Loucy (cell line): Measurements from ENCODE around the gene FSTL4.

Source experiments
- H2AFZ ChIP-seq: fragments of 200-600 bp; sonication (generic); 2 replicates; pipeline ENCODE4 v1.6.0; 2016; ENCODE audit warnings: antibody characterized with exemption, mild to moderate bottlenecking, low read length, moderate library complexity
- H3F3A ChIP-seq: fragments of 200-600 bp; 2 replicates; pipeline ENCODE4 v1.6.0; 2016; ENCODE audit warnings: antibody characterized with exemption, low read depth, mild to moderate bottlenecking
- H3K27me3 ChIP-seq: fragments of 200-600 bp; sonication (generic); 2 replicates; pipeline ENCODE4 v1.6.1; 2014; ENCODE audit warnings: low read length, mild to moderate bottlenecking; ENCODE audit not compliant: insufficient read depth, poor library complexity, severe bottlenecking
- H3K36me3 ChIP-seq: fragments of 200-600 bp; sonication (generic); 2 replicates; pipeline ENCODE4 v1.6.1; 2016; ENCODE audit warnings: low read length; ENCODE audit not compliant: insufficient read depth
- H3K4me1 ChIP-seq: fragments of 200-600 bp; sonication (generic); 2 replicates; pipeline ENCODE4 v1.5.1; 2014; ENCODE audit warnings: low read length, mild to moderate bottlenecking; ENCODE audit not compliant: insufficient read depth, poor library complexity, severe bottlenecking
- H3K4me2 ChIP-seq: fragments of 200-600 bp; sonication (generic); 2 replicates; pipeline ENCODE4 v1.6.0; 2014; ENCODE audit warnings: antibody characterized with exemption, low read length, low read depth, mild to moderate bottlenecking; ENCODE audit not compliant: poor library complexity, severe bottlenecking
- H3K4me3 ChIP-seq: fragments of 200-600 bp; sonication (generic); 2 replicates; pipeline ENCODE4 v1.5.1; 2014; ENCODE audit warnings: low read length, mild to moderate bottlenecking, mixed read lengths; ENCODE audit not compliant: poor library complexity, severe bottlenecking
- H3K79me2 ChIP-seq: fragments of 200-600 bp; sonication (generic); 2 replicates; pipeline ENCODE4 v1.6.1; 2014; ENCODE audit warnings: low read length; ENCODE audit not compliant: insufficient read depth
- H3K9ac ChIP-seq: fragments of 200-600 bp; sonication (generic); 2 replicates; pipeline ENCODE4 v1.6.0; 2014; ENCODE audit warnings: mild to moderate bottlenecking, low read depth, low read length, moderate library complexity; ENCODE audit not compliant: poor library complexity, severe bottlenecking
- H3K9me2 ChIP-seq: fragments of 200-600 bp; sonication (generic); replicated peaks from 2 replicates; pipeline ENCODE4 v1.6.1; 2016; ENCODE audit warnings: low read depth, low read length, mixed read lengths
- H3K9me3 ChIP-seq: fragments of 200-600 bp; sonication (generic); 2 replicates; pipeline ENCODE4 v1.6.1; 2014; ENCODE audit warnings: mild to moderate bottlenecking, antibody characterized with exemption, low read length, low read depth; ENCODE audit not compliant: insufficient read depth
- H4K20me1 ChIP-seq: fragments of 200-600 bp; sonication (generic); 2 replicates; pipeline ENCODE4 v1.6.0; 2014; ENCODE audit warnings: antibody characterized with exemption, low read length, mild to moderate bottlenecking; ENCODE audit not compliant: insufficient read depth, poor library complexity, severe bottlenecking
- EZH2phosphoT487 ChIP-seq: fragments of 200-600 bp; IDR thresholded peaks from 2 replicates; pipeline ENCODE4 v1.6.1; 2018; ENCODE audit warnings: antibody characterized with exemption, mild to moderate bottlenecking, moderate library complexity, borderline replicate concordance
- TF ChIP-seq, protein P1 (sequence below): fragments of 200-600 bp; sonication (generic); conservative IDR thresholded peaks from 2 replicates; pipeline ENCODE4 v1.5.1; 2014; ENCODE audit warnings: mild to moderate bottlenecking, antibody characterized with exemption, low read length

Gene FSTL4

DNA sequence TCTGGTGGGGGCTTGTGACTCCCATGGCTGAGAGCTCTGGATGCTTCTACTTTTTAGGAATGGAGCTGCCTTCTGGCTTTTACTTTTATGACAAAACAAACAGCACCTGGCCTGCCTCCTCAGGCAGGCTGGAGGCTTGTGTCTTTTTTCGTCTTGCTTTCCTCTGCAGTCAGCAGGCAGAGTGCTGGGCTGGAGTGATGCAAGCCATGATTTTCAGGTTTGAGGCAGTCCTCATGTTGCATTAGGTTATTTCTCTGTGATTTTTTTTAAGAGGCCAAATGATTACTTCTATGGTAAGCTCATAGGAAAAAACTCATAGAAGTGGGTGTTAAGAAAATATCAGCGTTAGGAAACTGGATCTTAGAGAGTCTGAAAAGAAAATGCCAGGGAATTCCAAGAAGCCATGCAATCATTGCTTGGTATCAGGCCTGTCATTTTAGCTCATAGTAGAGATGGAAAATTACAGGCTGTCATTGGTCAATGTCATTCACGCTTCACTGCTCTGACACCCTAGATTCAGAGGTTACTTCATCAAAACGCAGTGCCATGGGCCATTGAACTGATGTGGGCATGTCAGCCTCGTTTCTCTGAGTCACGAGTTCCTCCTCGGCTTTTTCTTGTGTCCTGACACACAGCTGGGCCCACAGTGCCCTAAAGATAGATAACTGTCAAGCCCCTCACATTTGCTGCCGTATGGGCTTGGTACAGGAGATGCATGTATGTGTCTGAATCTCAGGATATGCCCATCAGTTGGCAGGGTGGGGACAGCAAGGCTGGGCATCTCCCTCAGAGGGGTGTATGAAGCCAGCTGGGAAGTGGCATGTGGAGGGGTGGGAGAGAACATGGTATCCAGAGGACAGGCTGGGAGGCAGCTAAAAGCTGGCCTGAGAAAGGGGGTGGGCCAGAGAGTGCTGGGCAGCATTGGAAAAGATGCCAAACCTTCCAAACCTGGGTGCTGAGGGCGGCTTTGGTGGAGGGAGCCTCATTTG, 408.7 kb downstream of the FSTL4 start:
- H3K4me2 ChIP-seq = no peak overlapping the region
- H2AFZ ChIP-seq = no peak overlapping the region

DNA sequence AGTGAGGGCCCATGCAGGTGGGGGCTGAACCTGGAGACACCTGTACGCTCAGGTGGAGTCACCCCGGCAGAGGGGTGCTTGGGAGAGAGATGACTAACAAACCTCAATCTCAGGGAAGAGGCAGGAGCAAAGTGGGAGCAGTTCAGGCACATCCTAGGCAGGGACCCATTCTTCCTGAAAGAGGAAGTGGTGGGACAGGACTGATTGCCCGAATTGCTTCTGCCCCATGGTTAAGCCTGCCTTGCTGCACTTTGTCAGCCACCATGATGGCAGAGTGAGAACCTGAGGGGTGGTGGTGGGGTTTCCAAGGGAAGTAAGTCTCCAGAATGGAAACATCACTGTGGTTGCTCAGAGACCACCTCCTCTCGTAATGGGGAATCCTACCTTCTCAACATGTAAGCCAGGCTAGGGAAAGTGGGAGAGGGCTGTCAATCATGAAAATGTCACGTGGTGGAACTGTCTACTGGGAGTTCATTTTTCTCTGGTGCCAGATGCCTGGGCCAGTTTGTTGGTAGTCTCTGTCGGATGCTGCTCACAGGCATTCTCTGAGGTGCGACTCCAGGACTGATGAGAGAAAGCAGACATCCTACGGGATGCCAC, 410.2 kb downstream of the FSTL4 start:
- Histone ChIP-seq H3K9me2 (no peaks in the 10 kb centered on the region), H3K4me3 (no peak overlapping the region), H3K79me2 (no peaks in the 10 kb centered on the region), H3K4me1 (no peaks in the 10 kb centered on the region), H3K9ac (no peak overlapping the region), H3K4me2 (no peak overlapping the region), H3F3A (no peaks in the 10 kb centered on the region), H4K20me1 (no peaks in the 10 kb centered on the region), H3K9me3 (no peaks in the 10 kb centered on the region), H2AFZ (no peak overlapping the region), H3K36me3 (no peaks in the 10 kb centered on the region), H3K27me3 (no peaks in the 10 kb centered on the region)
- TF ChIP-seq EZH2phosphoT487 = no peak
- TF ChIP-seq, protein P1, sequence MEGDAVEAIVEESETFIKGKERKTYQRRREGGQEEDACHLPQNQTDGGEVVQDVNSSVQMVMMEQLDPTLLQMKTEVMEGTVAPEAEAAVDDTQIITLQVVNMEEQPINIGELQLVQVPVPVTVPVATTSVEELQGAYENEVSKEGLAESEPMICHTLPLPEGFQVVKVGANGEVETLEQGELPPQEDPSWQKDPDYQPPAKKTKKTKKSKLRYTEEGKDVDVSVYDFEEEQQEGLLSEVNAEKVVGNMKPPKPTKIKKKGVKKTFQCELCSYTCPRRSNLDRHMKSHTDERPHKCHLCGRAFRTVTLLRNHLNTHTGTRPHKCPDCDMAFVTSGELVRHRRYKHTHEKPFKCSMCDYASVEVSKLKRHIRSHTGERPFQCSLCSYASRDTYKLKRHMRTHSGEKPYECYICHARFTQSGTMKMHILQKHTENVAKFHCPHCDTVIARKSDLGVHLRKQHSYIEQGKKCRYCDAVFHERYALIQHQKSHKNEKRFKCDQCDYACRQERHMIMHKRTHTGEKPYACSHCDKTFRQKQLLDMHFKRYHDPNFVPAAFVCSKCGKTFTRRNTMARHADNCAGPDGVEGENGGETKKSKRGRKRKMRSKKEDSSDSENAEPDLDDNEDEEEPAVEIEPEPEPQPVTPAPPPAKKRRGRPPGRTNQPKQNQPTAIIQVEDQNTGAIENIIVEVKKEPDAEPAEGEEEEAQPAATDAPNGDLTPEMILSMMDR = no peak

More for the DNA sequence above, 408.7 kb downstream of the FSTL4 start:
- Histone ChIP-seq H3K79me2 (no peaks in the 10 kb centered on the region), H3F3A (no peaks in the 10 kb centered on the region), H3K4me3 (no peak overlapping the region), H4K20me1 (no peaks in the 10 kb centered on the region), H3K9me3 (no peaks in the 10 kb centered on the region), H3K9ac (no peak overlapping the region), H3K27me3 (no peaks in the 10 kb centered on the region), H3K36me3 (no peaks in the 10 kb centered on the region), H3K9me2 (no peaks in the 10 kb centered on the region), H3K4me1 (no peaks in the 10 kb centered on the region)
- TF ChIP-seq EZH2phosphoT487 = no peak
- TF ChIP-seq, protein P1 = no peak

DNA sequence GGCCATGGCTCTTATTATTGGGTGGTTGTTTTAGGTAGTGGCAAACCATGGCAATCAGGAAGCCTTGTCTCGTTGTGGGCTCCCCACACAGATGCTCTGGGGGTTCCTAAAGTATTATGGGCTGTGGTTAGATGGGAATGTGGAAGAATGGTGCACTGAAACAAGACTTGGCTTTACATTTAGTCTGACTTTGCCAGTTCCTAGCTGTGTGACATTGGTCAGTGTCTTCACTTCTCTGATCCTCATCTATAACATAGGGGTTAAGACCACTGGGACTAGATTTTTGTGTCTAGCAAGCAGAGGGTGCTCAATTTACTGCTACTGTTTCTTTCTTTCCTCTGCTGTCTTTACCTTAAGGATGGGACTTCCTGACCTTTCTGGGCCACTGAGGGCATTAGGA, 411.0 kb downstream of the FSTL4 start:
- H2AFZ ChIP-seq = no peak overlapping the region
- TF ChIP-seq EZH2phosphoT487 = no peak
- TF ChIP-seq, protein P1 = no peak
- H3K4me3 ChIP-seq = no peak overlapping the region
- H3F3A ChIP-seq = no peaks in the 10 kb centered on the region
- no peaks in the 10 kb centered on the region for H3K4me1 ChIP-seq
- no peaks in the 10 kb centered on the region for H3K36me3 ChIP-seq
- no peaks in the 10 kb centered on the region for H3K9me2 ChIP-seq
- H3K4me2 ChIP-seq = no peak overlapping the region
- no peak overlapping the region for H3K9ac ChIP-seq
- H3K27me3 ChIP-seq = no peaks in the 10 kb centered on the region
- H4K20me1 ChIP-seq = no peaks in the 10 kb centered on the region
- no peaks in the 10 kb centered on the region for H3K9me3 ChIP-seq
- no peaks in the 10 kb centered on the region for H3K79me2 ChIP-seq
